Measurements from ENCODE around the gene CALML5. TPM values are rescaled to one million over a fixed set of nuclear protein-coding genes. Genes with fewer than 3 reads are reported as not detected.

Gene CALML5
- total RNA-seq, 1 experiment from 2014 or later = not detected

DNA sequence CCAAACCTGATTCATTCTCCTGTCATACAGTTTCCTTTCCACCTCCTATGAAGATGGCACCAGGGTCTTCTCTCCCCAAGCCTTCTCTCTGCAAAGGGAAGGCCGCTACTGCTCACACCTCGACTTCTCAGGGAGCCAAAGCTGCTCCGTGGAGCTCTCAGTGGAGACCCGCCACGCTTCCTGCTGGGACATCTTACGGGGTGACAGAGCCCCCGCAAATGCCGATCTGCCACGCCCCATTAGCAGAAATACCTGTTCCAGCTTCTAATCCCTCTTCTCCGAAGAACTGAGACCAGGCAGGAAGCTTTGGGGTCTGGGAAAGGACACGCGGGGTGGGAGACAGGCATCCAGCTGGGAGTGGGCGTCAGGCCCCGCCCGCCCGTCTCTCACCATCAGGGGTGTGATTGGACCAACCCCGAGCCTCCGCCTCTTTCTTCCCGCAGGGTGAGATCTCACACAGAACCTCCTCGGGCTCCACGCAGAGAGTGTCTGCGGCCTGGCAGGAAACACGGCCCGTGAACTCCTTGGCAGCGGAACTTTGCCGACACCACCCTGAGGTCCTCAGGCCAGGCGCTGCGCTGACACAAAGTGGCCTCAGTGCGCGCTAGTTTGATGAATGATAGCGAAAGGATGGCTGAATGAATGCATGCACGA is 12.0 kb upstream of the CALML5 start:
- H3K4me1 Mint-ChIP-seq = peaks cover 16% of the 10 kb centered on the region
- DNase-seq (ENCODE audit: low spot score) (no peak), ATAC-seq (peak; percentile 66)
- no peaks in the 10 kb centered on the region for H3K36me3 Mint-ChIP-seq
- H3K4me3 Mint-ChIP-seq = no peak overlapping the region
- ChIA-PET CTCF (interaction anchor here (0.8 kb wide), 1 partner anchor 65 kb away, joined by 3 read pairs; no protein-coding TSS in a partner anchor), POLR2A (interaction anchor here (0.7 kb wide), 1 partner anchor 668 kb away, joined by 3 read pairs; no protein-coding TSS in a partner anchor)
- no peak overlapping the region for H3K27ac Mint-ChIP-seq
- H3K27me3 Mint-ChIP-seq (ENCODE audit: low read depth) = no peaks in the 10 kb centered on the region; the same call in 1 of the 2 replicates
- TF ChIP-seq ZMAT4 (CRISPR knock-in tag; IDR thresholded peaks at IDR 0.05) (no peak), TEAD4 (CRISPR knock-in tag; IDR thresholded peaks at IDR 0.05) (no peak), SP1 (CRISPR knock-in tag; conservative IDR thresholded peaks at IDR 0.05) (no peak), FOXK1 (CRISPR knock-in tag; IDR thresholded peaks at IDR 0.05) (no peak), OVOL2 (CRISPR knock-in tag; IDR thresholded peaks at IDR 0.05; ENCODE audit: borderline replicate concordance) (no peak), ETV6 (CRISPR knock-in tag; IDR thresholded peaks at IDR 0.05) (no peak), TP53 (CRISPR knock-in tag; IDR thresholded peaks at IDR 0.05) (no peak), ZNF396 (CRISPR knock-in tag; IDR thresholded peaks at IDR 0.05; ENCODE audit: borderline replicate concordance) (no peak), NFYB (CRISPR knock-in tag; conservative IDR thresholded peaks at IDR 0.05; ENCODE audit: low read depth) (no peak), ELF4 (CRISPR knock-in tag; IDR thresholded peaks at IDR 0.05; ENCODE audit: low read depth) (no peak), GABPB1 (CRISPR knock-in tag; IDR thresholded peaks at IDR 0.05) (no peak), E2F1 (CRISPR knock-in tag; IDR thresholded peaks at IDR 0.05) (no peak), RELA (CRISPR knock-in tag; IDR thresholded peaks at IDR 0.05; ENCODE audit: borderline replicate concordance) (no peak), GTF2I (CRISPR knock-in tag; conservative IDR thresholded peaks at IDR 0.05) (no peak)
- TF ChIP-seq, protein P1, sequence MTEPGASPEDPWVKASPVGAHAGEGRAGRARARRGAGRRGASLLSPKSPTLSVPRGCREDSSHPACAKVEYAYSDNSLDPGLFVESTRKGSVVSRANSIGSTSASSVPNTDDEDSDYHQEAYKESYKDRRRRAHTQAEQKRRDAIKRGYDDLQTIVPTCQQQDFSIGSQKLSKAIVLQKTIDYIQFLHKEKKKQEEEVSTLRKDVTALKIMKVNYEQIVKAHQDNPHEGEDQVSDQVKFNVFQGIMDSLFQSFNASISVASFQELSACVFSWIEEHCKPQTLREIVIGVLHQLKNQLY (CRISPR knock-in tag; IDR thresholded peaks at IDR 0.05) = no peak
- TF ChIP-seq, protein P2, sequence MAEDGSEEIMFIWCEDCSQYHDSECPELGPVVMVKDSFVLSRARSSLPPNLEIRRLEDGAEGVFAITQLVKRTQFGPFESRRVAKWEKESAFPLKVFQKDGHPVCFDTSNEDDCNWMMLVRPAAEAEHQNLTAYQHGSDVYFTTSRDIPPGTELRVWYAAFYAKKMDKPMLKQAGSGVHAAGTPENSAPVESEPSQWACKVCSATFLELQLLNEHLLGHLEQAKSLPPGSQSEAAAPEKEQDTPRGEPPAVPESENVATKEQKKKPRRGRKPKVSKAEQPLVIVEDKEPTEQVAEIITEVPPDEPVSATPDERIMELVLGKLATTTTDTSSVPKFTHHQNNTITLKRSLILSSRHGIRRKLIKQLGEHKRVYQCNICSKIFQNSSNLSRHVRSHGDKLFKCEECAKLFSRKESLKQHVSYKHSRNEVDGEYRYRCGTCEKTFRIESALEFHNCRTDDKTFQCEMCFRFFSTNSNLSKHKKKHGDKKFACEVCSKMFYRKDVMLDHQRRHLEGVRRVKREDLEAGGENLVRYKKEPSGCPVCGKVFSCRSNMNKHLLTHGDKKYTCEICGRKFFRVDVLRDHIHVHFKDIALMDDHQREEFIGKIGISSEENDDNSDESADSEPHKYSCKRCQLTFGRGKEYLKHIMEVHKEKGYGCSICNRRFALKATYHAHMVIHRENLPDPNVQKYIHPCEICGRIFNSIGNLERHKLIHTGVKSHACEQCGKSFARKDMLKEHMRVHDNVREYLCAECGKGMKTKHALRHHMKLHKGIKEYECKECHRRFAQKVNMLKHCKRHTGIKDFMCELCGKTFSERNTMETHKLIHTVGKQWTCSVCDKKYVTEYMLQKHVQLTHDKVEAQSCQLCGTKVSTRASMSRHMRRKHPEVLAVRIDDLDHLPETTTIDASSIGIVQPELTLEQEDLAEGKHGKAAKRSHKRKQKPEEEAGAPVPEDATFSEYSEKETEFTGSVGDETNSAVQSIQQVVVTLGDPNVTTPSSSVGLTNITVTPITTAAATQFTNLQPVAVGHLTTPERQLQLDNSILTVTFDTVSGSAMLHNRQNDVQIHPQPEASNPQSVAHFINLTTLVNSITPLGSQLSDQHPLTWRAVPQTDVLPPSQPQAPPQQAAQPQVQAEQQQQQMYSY (CRISPR knock-in tag; IDR thresholded peaks at IDR 0.05) = no peak
- peaks cover under 1% of the 10 kb centered on the region; the same call in 1 of the 2 replicates for H3K9me3 Mint-ChIP-seq

DNA sequence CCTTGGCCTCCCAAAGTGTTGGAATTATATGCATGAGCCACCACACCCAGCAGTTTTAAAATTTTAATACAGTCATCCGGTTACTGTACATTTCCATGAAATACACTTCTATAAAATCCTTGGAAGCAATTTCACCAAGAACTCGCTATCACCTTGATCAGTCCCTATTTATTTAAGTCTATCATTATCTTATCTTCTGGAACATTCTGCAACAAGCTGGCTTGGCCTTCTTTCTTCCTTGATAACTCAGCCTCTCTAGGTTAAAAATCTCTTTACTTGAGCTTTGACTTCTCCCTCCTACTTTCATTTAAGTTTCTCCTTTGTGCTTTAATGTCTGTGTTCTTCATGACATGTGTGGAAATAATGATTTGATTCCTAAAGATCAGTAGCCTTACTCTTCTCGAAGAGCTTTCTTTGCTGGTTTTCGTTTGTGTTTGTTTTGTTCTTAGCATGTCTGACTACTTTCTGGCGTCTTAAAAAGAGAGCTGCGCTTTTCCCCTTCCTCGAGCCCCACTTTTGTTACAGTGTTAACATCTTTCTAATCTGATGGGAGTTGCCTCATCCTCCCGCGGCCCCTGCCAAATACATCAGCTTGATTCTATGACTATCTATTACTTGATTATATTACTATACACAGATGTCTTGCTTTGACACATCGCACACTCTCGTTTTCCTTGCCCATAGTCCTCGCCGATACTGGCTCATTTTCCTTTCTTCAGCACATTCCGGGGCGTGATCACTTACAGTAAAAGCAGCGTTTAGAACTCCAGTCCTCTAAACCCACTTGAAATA is 11.1 kb upstream of the CALML5 start:
- Mint-ChIP-seq H3K9me3 (no peaks in the 10 kb centered on the region), H3K36me3 (no peaks in the 10 kb centered on the region), H3K27me3 (ENCODE audit: low read depth) (no peaks in the 10 kb centered on the region; the same call in 1 of the 2 replicates), H3K27ac (no peak overlapping the region), H3K4me1 (peaks cover 21% of the 10 kb centered on the region), H3K4me3 (no peak overlapping the region)
- ATAC-seq = no peak
- POLR2A ChIA-PET = no interaction called here
- CTCF ChIA-PET = interaction anchor here (0.8 kb wide), 1 partner anchor 64 kb away, joined by 3 read pairs; no protein-coding TSS in a partner anchor
- DNase-seq (ENCODE audit: low spot score) = no peak
- TF ChIP-seq ZNF425 (CRISPR knock-in tag; conservative IDR thresholded peaks at IDR 0.05) (no peak), IRF1 (CRISPR knock-in tag; IDR thresholded peaks at IDR 0.05) (no peak), ELF4 (CRISPR knock-in tag; IDR thresholded peaks at IDR 0.05; ENCODE audit: low read depth) (no peak), NR3C1 (CRISPR knock-in tag; conservative IDR thresholded peaks at IDR 0.05; ENCODE audit: low read depth) (no peak)
- TF ChIP-seq, protein P3, sequence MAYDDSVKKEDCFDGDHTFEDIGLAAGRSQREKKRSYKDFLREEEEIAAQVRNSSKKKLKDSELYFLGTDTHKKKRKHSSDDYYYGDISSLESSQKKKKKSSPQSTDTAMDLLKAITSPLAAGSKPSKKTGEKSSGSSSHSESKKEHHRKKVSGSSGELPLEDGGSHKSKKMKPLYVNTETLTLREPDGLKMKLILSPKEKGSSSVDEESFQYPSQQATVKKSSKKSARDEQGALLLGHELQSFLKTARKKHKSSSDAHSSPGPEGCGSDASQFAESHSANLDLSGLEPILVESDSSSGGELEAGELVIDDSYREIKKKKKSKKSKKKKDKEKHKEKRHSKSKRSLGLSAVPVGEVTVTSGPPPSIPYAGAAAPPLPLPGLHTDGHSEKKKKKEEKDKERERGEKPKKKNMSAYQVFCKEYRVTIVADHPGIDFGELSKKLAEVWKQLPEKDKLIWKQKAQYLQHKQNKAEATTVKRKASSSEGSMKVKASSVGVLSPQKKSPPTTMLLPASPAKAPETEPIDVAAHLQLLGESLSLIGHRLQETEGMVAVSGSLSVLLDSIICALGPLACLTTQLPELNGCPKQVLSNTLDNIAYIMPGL (CRISPR knock-in tag; IDR thresholded peaks at IDR 0.05) = no peak

All from WTC11 (cell line).